Left cardiac atrium (tissue), 4 donors: ENCODE measurements around the gene UGT1A10. TPM values are rescaled to one million over a fixed set of nuclear protein-coding genes. Genes with fewer than 3 reads are reported as not detected.

Experiments
- ATAC-seq, 2 donors: fragments of 200-7000 bp; cut with Tn5 transposase; one replicate each; pipeline ENCODE4 v1.9.1; 2020; ENCODE audit warnings: mild to moderate bottlenecking in 2 of 2, moderate library complexity in 2 of 2
- DNase-seq: peaks from one replicate; pipeline ENCODE4 v3.0.0-alpha.2; 2020
- intact Hi-C, 2 donors: fragments of 100-400 bp; cut with DNase I; formaldehyde crosslinking; loops; one replicate each; pipeline versions ENCODE4 v1.14.1 to v1.15.1; 2022 to 2023
- total RNA-seq, 2 donors: library from RNA; stranded (reverse); fragmentation: NEBNext Ultra II Directional; extraction: Animal tissue kit (Norgen Biotek cat#: 25700); gene quantifications; one replicate each; pipeline ENCODE4 v1.2.1, GENCODE V29; 2021
- donor health status: DM: no; HTN: yes; CAD: no.
- donor health status: DM: no; HTN: yes; CAD: no; lungs with severe emphysema.
- donor health status: DM: yes; HTN: yes; CAD: no.
- donor health status: Dilated cardiomyopathy.

UGT1A10 gene
- total RNA-seq, 2 donors from 2014 or later = not detected

- intact Hi-C loops = no loop called here
- DNase-seq (no peak), ATAC-seq (peak in 1 of 2 donors; percentile 76)
Measured at GRCh38 chr2:233761040-233761769, 125.0 kb downstream of the UGT1A10 start.

- DNase-seq (no peak), ATAC-seq (peak; percentile 23 to 81)
- intact Hi-C loops = no loop called here
Measured at GRCh38 chr2:233764264-233764663, 128.0 kb downstream of the UGT1A10 start.

- DNase-seq = no peak
- intact Hi-C loops = no loop called here
- ATAC-seq = no peak
Measured at GRCh38 chr2:233764761-233765160, 128.5 kb downstream of the UGT1A10 start.

GRCh38 chr2:233766416-233766815 lies 130.2 kb downstream of the UGT1A10 start:
- no peak for DNase-seq
- ATAC-seq = no peak
- intact Hi-C loops = no loop called here

- ATAC-seq (no peak), DNase-seq (no peak)
- intact Hi-C loops = no loop called here
Measured at GRCh38 chr2:233768076-233768475, 131.8 kb downstream of the UGT1A10 start.

- intact Hi-C loops = no loop called here
- ATAC-seq (no peak), DNase-seq (no peak)
Measured at GRCh38 chr2:233769260-233769659, 133.0 kb downstream of the UGT1A10 start.

- intact Hi-C loops = no loop called here
- ATAC-seq = no peak
- no peak for DNase-seq
Measured at GRCh38 chr2:233772153-233772552, 135.9 kb downstream of the UGT1A10 start.

- intact Hi-C loops = no loop called here
- DNase-seq (no peak), ATAC-seq (no peak)
Measured at GRCh38 chr2:233772583-233772982, 136.3 kb downstream of the UGT1A10 start.

- intact Hi-C loops = no loop called here
- no peak for ATAC-seq
- no peak for DNase-seq
Measured at GRCh38 chr2:233773854-233774253, 137.6 kb downstream of the UGT1A10 start.

GRCh38 chr2:233775414-233775813 lies 139.2 kb downstream of the UGT1A10 start:
- ATAC-seq (no peak), DNase-seq (no peak)
- intact Hi-C loops = no loop called here

- intact Hi-C loops = no loop called here
- DNase-seq (no peak), ATAC-seq (no peak)
Measured at GRCh38 chr2:233778030-233778429, 141.8 kb downstream of the UGT1A10 start, which contains the start of gene MROH2A. Gene MROH2A, plus strand, starts transcription at chr2:233778330. Its CDS starts 1,029 bp downstream, at chr2:233779359.

- DNase-seq (no peak), ATAC-seq (no peak)
- intact Hi-C loops = no loop called here
Measured at GRCh38 chr2:233779722-233780121, 143.5 kb downstream of the UGT1A10 start.

- intact Hi-C loops = no loop called here
- ATAC-seq (no peak), DNase-seq (no peak)
Measured at GRCh38 chr2:233780771-233781170, 144.5 kb downstream of the UGT1A10 start.

- DNase-seq (no peak), ATAC-seq (no peak)
- intact Hi-C loops = no loop called here
Measured at GRCh38 chr2:233789554-233789953, 153.3 kb downstream of the UGT1A10 start.

- DNase-seq = no peak
- intact Hi-C loops = no loop called here
- no peak for ATAC-seq
Measured at GRCh38 chr2:233791151-233791882, 155.1 kb downstream of the UGT1A10 start.

- intact Hi-C loops = no loop called here
- ATAC-seq (no peak), DNase-seq (no peak)
Measured at GRCh38 chr2:233791883-233792329, 155.7 kb downstream of the UGT1A10 start.

- DNase-seq = no peak
- intact Hi-C loops = no loop called here
- ATAC-seq = no peak
Measured at GRCh38 chr2:233792720-233793119, 156.5 kb downstream of the UGT1A10 start.

- ATAC-seq = peak in 1 of 2 donors; percentile 23
- intact Hi-C loops = no loop called here
- DNase-seq = no peak
Measured at GRCh38 chr2:233793465-233794127, 157.3 kb downstream of the UGT1A10 start.

- ATAC-seq (no peak), DNase-seq (no peak)
- intact Hi-C loops = no loop called here
Measured at GRCh38 chr2:233794128-233794658, 157.9 kb downstream of the UGT1A10 start.

- ATAC-seq (no peak), DNase-seq (no peak)
- intact Hi-C loops = no loop called here
Measured at GRCh38 chr2:233795735-233796171, 159.5 kb downstream of the UGT1A10 start.
